Measurements from ENCODE around the gene DCAF4L1.

The DCAF4L1 gene

DNA sequence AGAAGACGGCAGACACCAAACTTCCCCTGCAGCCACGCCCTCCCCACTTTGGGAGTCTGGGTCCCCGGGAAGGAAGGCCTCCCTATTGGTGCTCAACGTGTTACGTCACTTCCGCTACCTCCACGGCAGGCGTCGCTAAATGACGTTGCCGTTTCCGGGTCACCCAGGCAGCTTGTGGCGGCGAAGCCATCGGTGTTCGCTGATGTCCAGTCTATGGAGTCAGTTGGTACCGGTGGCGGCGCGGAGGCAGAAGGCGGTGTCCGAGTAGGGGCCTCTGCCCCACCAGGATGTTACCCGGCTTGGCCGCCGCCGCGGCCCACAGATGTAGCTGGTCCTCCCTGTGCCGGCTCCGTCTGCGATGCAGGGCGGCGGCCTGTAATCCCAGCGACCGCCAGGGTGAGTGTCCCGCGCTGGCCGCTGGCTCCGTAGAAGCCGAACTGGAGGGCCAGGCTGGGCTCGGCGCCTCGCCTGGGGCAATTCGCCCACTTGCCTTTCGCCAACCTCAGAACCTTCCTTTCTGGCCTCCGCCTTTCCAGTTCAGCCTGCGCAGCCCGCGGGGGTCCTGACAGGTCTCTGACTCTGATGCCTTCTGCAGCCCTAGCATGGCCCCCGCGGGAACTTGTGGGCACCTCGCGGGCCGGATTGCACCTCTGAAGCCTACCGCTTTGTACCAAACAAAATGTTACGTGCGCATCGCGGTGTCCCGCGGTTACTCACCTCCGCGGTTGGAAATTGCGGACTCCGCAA, 9.0 kb downstream of the DCAF4L1 start, which contains the start of gene SLC30A9:
SLC30A9 (plus strand) TSS at position 166 of the 747 bp plus-strand sequence; CDS start at position 288, 122 bp downstream.
- DNase-seq, result peak; percentile 95 to 96

DNA sequence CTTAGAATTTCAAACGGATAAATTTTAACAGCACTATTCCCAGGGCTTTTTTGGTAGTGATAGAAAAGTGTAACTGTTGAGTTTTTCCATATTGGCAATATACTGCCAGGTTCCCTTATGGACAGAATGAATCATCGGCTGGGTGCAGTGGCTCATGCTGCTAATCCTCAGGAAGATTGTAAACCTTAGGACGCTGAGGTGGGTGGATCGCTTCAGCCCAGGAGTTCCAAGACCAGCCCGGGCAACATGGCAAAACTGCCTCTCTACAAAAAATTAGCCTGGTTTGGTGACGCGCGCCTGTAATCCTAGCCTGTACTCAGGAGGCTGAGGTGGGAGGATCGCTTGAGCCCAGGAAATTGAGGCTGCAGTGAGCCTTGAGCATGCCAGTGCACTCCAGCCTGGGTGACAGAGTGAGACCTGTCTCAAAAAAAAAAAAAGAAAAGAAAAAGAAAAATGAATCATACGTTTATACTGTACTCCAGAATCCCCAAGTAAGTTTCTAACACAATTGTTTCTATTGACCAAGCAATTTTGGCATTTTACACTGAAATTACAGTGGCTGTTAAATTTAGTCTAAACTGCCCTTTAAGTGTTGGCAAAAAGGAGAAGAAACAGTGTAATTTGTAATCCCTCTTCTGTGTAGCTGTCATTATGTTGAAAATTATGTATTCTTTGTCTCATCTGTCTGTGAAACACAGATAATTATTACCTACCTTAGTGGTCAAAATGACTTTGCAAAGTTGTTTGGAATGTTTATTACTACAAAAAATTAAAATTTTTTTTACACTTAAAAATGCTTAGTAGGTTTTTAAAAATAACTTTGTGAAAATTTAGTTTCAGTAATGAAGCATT, 10.6 kb downstream of the DCAF4L1 start:
- DNase-seq, result no peak

DNA sequence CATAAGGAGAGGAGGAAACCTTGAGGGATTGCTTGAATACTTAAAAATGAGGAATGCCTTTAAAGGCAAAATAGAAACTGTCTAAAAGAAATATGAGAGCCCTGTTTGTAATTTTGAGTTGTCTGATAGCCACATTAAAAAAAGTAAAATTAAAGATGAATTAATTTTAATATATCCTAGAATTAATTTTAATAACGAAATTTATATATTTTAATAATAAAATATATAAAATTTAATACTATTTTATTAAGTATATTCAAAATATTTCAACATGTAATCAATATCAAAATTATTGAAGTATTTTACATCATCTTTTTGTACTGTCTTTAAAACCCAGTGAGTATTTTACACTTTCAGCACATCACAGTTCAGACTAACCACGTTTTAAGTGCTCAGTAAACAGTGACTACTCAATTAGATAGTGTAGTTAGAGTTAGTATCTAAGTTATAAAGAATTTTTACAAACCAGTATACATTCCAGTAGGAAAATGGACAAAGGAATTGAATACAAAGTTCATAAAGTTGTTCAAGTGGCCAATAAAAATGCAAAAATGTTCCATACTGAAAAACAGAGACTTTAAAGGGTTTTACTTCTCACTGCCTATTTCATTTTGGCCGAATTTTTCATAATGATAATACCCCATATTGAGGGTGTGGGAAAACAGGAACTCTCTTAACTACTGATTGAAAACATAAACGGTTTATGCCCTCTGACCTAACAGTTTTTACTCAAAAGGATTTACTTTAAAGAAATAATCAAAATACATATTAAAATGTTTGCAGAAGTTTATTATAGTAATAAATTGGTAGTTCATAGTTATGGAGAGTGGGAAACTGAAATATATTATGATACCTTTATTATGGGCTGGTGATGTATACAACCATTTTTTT, 11.7 kb downstream of the DCAF4L1 start:
- no peak for DNase-seq

DNA sequence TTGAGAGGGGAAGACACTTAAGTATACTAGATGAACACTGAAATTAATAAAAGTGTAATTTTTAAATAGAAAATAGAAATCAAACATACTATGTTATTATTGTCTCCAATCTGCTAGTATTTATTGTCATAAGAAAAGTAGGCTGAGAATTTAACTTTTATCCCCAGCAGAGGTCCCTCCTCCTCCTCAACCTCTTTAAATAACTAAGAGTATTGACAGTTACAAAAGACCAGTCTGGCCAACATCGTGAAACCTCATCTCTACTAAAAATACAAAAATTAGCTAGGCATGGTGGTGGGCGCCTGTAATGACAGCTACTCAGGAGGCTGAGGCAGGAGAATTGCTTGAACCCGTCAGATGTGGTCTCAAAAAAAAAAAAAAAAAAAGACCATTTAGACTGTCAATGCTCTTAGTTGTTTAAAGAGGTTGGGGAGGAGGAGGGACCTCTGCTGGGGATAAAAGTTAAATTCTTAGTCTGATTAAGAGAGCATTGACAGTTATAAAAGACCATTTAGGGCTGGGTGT, 13.0 kb downstream of the DCAF4L1 start:
- no peak for DNase-seq

DNA sequence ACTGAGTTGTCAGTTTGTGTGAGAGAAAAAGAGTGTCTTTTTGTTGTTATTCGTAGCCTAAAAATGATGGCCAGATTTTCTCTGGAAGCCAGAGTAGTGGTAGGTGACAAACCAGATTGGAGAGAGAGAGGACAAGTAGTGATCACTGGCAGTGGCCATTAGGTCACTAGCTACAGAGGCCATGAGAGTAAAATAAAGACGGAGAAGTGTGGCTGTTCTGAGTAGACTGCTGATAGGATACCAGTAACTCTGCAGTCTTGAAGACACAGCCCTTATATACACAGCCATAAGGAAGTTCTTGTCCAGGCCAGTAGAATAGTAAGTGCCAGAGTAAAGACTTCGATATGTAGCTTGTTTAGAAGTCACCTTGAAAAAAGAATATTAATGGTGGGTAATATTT, 16.5 kb downstream of the DCAF4L1 start:
- DNase-seq, result no peak

DNA sequence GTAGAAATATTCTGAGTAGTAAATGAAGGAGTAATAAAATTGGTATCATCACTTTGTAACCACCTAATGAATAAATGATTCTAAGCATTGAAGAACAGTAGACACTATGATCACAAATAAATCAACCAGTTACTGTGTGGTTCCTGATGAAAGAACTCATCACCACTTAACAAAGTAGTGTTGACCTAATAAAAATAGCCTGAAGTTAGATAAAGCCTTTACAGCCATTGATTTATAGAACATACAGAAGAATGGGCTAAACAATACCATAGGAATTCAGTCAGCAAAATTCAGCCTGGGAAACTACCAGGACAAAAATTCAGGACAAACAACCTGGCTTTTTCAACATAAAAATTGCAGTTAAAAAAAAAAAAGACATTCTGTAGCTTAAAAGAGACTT, 17.8 kb downstream of the DCAF4L1 start:
- no peak for DNase-seq

DNA sequence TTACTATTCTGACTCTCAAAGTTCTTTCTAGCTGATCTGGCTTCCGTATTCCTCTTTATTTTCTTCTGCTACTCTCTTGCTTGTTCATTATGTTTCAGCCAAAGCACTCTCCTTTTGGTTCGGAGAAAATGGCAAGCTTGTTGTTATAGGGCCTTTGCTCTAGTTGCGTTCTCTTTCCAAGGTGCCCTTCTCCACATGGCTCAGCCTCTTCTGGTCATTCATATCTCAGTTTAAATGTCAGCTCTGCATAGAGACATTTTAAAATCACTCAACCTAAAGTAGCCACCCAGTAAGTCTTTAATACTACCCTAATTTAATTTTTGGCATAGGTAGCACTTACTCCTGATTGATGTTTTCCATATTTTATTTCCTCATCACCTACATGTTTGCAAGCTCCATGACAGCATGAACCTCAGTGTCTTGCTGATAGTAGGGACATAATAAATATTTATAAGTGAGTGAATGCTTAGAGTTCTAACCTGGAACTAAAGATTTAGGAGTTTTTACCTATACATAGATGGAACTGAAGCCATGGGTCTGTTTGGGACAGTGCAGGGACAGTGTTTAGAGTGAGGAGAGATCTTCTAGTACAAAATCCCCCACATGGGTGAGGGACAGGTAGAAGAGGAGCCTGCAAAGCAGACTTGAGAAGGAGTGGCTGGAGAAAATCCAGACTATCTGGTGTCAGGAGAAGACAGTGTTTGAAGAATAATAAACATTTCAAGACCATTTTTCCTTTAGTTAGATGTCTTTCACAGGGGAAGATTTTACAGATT, 26.6 kb downstream of the DCAF4L1 start:
- no peak for DNase-seq

DNA sequence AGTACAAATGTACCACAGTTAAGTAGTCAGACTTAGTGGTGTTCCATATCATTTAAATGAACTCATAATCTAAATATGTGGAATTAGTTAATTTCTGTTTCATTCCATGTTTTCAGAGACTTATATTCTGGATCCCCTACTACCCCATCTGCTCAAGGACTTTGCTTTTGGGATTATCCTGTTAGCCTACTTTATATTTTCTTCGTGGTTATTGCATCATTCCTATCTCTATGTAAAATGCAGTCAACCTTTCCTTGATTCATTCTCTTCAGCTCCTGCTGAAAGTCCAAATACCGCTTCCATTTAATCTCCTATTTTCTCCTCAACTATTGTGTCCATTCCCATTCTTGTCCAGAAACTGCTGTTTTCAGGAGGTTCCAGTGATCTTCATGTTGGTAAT, 33.9 kb downstream of the DCAF4L1 start:
- DNase-seq, result no peak

DNA sequence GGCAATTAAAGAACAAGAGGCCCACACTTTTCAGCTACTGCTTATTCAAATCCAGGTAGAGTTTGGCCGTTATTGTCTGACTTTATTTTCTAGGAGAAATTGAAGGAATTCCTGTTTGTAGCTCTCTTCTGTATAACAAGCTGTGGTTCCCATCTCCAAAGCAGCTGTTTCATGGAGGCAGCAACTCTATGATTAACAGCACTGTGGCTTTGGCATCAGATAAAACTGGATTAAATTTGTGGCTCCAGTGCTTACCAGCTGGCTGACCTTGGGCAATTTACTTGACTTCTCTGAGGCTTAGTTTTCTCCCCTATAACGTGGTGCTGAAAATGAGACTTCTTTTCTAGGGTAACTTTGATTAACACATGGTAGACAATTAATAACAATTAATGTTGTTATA, 36.9 kb downstream of the DCAF4L1 start:
- no peak for DNase-seq
